Caco-2 (cell line): ENCODE data around the gene HIVEP2. TPM values are rescaled to one million over a fixed set of nuclear protein-coding genes. Genes with fewer than 3 reads are reported as not detected.

Experiments
- BruUV-seq: library from RNA; stranded (reverse); fragments of 400-500 nt; replicated peaks from 2 replicates; lab custom pipeline; 2021; lab: Mats Ljungman, UMichigan
- CTCF ChIA-PET: fragments of 300-600 bp; sonication (Branson Sonifier 250); formaldehyde crosslinking; loops from one replicate; lab custom pipeline; 2022; ENCODE audit warnings: antibody characterized with exemption; lab: Charles Lee
- POLR2A ChIA-PET: fragments of 300-600 bp; sonication (Branson Sonifier 250); formaldehyde crosslinking; loops from one replicate; lab custom pipeline; 2022; ENCODE audit warnings: antibody characterized with exemption; lab: Charles Lee
- DNase-seq, 2 experiments: peaks; one replicate each; pipeline versions ENCODE4 v3.0.0 to v3.0.0-alpha.2; 2020 to 2022
- H3K27me3 ChIP-seq: replicated peaks from 2 replicates; pipeline ENCODE4 v1.6.0; 2011; ENCODE audit warnings: low read length; ENCODE audit not compliant: control insufficient read depth, insufficient read depth
- H3K36me3 ChIP-seq: 2 replicates; pipeline ENCODE4 v1.5.1; 2011; ENCODE audit warnings: low read length; ENCODE audit not compliant: control insufficient read depth, insufficient read depth
- H3K4me1 ChIP-seq: fragments of 250-450 bp; sonication (Bioruptor Pico); 2 replicates; pipeline ENCODE4 v1.5.1; 2020; ENCODE audit warnings: mild to moderate bottlenecking
- H3K4me3 ChIP-seq: 2 replicates; pipeline ENCODE4 v1.5.1; 2011; ENCODE audit warnings: low read depth, mild to moderate bottlenecking, control low read depth, low read length
- H3K9me3 ChIP-seq: fragments of 250-450 bp; sonication (Bioruptor Pico); 2 replicates; pipeline ENCODE4 v1.5.1; 2020; ENCODE audit warnings: mild to moderate bottlenecking, moderate library complexity
- H3K27ac Mint-ChIP-seq: one replicate; pipeline ENCODE4 v1.8.0; 2022; ENCODE audit warnings: mixed read lengths; ENCODE audit not compliant: unreplicated experiment
- H3K27me3 Mint-ChIP-seq: one replicate; pipeline ENCODE4 v1.8.0; 2022; ENCODE audit warnings: mixed read lengths; ENCODE audit not compliant: insufficient read depth, unreplicated experiment
- H3K36me3 Mint-ChIP-seq: one replicate; pipeline ENCODE4 v1.8.0; 2022; ENCODE audit warnings: mild to moderate bottlenecking, mixed read lengths; ENCODE audit not compliant: insufficient read depth, unreplicated experiment
- H3K4me1 Mint-ChIP-seq: one replicate; pipeline ENCODE4 v1.8.0; 2022; ENCODE audit warnings: low read depth, mixed read lengths; ENCODE audit not compliant: unreplicated experiment
- H3K4me3 Mint-ChIP-seq: one replicate; pipeline ENCODE4 v1.8.0; 2022; ENCODE audit warnings: mild to moderate bottlenecking, moderate library complexity, mixed read lengths; ENCODE audit not compliant: unreplicated experiment
- H3K9me3 Mint-ChIP-seq: one replicate; pipeline ENCODE4 v1.8.0; 2022; ENCODE audit warnings: mixed read lengths; ENCODE audit not compliant: unreplicated experiment
- intact Hi-C: fragments of 100-400 bp; cut with micrococcal nuclease; formaldehyde crosslinking; loops from one replicate; pipeline ENCODE4 v1.10.0; 2022; ENCODE audit not compliant: unreplicated experiment
- total RNA-seq: library from RNA; stranded (reverse); gene quantifications from 2 replicates; pipeline ENCODE4 v1.2.3, GENCODE V29; 2022
- TF ChIP-seq, protein P1 (sequence below), 2 experiments: fragments of 200-600 bp in 1 of 2; IDR thresholded peaks; 1 replicate in 1 of 2; 2 replicates in 1 of 2; pipeline versions ENCODE4 v1.5.1 to v1.8.0; 2011 to 2022; ENCODE audit warnings: antibody characterized with exemption in 1 of 2, control low read depth in 1 of 2, inconsistent platforms in 1 of 2, low read depth in 1 of 2, low read length in 1 of 2, mild to moderate bottlenecking in 1 of 2, moderate library complexity in 1 of 2; ENCODE audit not compliant: insufficient read depth in 1 of 2, severe bottlenecking in 1 of 2, unreplicated experiment in 1 of 2

HIVEP2 gene
- total RNA-seq, 1 experiment from 2014 or later: 1.0 TPM

DNA sequence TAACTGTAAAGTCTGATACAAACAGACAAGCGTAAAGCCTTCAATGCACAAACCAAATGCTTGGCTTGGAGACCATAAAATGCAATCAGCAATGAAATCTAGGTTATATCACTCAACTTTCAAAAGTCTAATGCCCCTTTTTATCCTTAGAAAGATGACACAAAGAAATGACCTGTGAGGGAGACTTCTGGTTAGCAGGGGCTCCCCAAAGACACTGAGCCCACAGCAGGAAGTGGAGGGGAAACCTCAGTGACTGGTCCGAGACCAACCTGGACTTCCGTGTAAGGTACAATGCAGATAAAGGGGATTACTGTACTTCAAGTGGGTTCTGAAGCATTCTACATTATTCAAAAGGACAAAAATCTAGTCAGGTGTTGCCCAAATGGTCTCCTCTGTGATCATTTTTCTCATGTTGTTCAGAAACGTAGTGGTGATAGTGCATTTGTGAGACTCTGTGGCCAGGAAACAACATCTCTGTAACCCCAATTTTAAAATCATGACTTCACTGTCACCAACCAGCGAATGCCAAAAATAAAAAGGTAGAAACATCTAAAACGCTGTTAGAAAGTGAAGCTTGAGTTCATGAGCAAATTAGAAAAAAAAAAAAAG lies 88.2 kb downstream of the HIVEP2 start:
- Histone ChIP-seq H3K4me3 (no peak overlapping the region), H3K9me3 (no peaks in the 10 kb centered on the region), H3K36me3 (no peaks in the 10 kb centered on the region), H3K27me3 (no peaks in the 10 kb centered on the region), H3K4me1 (no peaks in the 10 kb centered on the region)
- BruUV-seq: no TSS peak
- Mint-ChIP-seq H3K4me3 (no peak overlapping the region), H3K36me3 (no peaks in the 10 kb centered on the region), H3K27ac (no peak overlapping the region), H3K9me3 (no peaks in the 10 kb centered on the region), H3K4me1 (no peaks in the 10 kb centered on the region), H3K27me3 (peaks cover 5% of the 10 kb centered on the region)
- no peak for DNase-seq
- TF ChIP-seq, protein P1, sequence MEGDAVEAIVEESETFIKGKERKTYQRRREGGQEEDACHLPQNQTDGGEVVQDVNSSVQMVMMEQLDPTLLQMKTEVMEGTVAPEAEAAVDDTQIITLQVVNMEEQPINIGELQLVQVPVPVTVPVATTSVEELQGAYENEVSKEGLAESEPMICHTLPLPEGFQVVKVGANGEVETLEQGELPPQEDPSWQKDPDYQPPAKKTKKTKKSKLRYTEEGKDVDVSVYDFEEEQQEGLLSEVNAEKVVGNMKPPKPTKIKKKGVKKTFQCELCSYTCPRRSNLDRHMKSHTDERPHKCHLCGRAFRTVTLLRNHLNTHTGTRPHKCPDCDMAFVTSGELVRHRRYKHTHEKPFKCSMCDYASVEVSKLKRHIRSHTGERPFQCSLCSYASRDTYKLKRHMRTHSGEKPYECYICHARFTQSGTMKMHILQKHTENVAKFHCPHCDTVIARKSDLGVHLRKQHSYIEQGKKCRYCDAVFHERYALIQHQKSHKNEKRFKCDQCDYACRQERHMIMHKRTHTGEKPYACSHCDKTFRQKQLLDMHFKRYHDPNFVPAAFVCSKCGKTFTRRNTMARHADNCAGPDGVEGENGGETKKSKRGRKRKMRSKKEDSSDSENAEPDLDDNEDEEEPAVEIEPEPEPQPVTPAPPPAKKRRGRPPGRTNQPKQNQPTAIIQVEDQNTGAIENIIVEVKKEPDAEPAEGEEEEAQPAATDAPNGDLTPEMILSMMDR (IDR thresholded peaks at IDR 0.05; ENCODE audit: insufficient read depth in 1 of 2, low read depth in 1 of 2, low read length in 1 of 2, severe bottlenecking in 1 of 2, unreplicated experiment in 1 of 2): no peak
- POLR2A ChIA-PET: no interaction called here
- CTCF ChIA-PET: no interaction called here
- intact Hi-C loops: no loop called here

DNA sequence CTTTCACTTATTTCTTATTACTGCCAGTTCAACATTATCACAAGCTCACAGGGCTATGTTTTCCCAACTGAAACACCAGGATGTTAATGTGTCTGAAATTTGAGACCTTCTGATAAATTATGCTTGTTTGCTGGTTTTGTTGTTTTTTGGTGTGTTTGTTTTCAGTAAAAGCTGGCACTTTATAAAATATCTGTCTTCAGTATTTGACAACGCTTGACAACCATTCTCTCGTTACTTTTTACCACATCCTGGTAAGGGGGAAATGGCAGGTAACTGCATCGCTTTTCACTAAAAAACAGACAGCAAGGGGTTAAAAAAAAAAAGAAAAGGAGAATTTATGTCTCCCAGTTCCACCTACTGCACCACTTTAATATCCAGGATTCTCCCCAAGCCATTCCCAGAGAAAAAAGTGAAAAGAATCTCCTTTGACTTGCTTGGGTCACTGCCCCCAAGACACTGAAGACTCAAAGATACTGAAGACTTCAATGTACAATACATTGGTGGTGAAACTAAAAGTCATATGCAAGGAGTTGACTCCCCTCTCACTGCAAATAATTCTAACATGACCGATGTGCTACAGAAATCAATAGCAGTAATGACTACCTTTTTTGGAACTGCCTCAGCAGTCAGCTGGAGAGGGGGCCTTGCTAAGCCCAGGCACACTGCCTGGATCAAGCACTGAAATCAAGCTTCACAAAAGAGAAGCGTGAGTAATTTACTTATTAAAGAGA lies 88.9 kb downstream of the HIVEP2 start:
- Mint-ChIP-seq H3K9me3 (no peaks in the 10 kb centered on the region), H3K4me3 (no peak overlapping the region), H3K36me3 (no peaks in the 10 kb centered on the region), H3K27ac (no peak overlapping the region), H3K27me3 (peaks cover 5% of the 10 kb centered on the region), H3K4me1 (no peaks in the 10 kb centered on the region)
- DNase-seq: no peak
- Histone ChIP-seq H3K36me3 (no peaks in the 10 kb centered on the region), H3K4me1 (no peaks in the 10 kb centered on the region), H3K9me3 (no peaks in the 10 kb centered on the region), H3K27me3 (no peaks in the 10 kb centered on the region), H3K4me3 (no peak overlapping the region)
- BruUV-seq: no TSS peak
- ChIA-PET CTCF (no interaction called here), POLR2A (no interaction called here)
- TF ChIP-seq, protein P1 (IDR thresholded peaks at IDR 0.05; ENCODE audit: insufficient read depth in 1 of 2, low read depth in 1 of 2, low read length in 1 of 2, severe bottlenecking in 1 of 2, unreplicated experiment in 1 of 2): no peak
- intact Hi-C loops: no loop called here

DNA sequence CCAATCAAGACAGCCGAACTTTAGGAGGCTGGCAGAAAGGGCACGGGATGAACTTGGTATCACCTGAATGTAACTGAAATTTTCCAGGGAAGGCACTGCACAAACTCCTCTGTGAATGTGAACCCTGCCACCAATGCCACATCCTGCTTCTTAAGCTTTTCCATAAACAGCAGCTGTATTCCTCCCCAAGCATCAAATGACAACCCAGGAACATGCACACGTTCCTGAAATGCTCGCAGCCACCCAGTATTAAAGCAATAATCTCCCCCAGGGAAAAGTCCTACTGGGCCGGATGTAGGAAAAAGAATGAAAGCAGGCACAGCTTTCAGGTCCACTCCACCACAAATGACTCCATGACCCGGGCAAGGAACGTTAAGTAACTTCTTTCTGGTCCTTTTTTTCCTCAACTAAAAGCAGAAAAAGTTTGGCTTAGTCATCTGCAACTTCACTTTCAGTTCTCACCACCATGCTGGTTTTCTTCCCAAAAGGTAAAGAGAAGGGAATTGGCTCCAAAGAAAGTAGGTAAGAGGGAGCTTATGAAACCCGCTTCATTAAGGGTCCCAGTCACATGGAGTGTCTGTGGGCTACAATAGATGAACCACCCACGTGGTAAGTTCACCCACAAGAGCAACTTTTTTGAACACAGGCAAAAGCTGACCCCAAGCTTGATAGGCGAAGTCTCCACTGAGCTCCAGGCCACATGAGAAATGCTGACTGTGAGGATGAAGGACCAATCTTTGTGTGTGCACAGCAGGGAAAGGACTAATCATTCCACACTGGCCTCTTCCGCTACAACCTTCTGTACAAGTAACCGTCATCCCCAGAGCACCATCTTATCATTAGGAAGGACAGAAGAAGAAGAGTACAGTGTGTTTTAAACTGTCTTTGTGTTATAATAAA lies 90.1 kb downstream of the HIVEP2 start:
- H3K27me3 ChIP-seq: no peaks in the 10 kb centered on the region
- no peak overlapping the region for H3K4me3 Mint-ChIP-seq
- H3K9me3 Mint-ChIP-seq: no peaks in the 10 kb centered on the region
- no peaks in the 10 kb centered on the region for H3K36me3 Mint-ChIP-seq
- no TSS peak for BruUV-seq
- POLR2A ChIA-PET: no interaction called here
- intact Hi-C loops: no loop called here
- CTCF ChIA-PET: no interaction called here
- no peaks in the 10 kb centered on the region for H3K4me1 ChIP-seq
- no peaks in the 10 kb centered on the region for H3K36me3 ChIP-seq
- no peaks in the 10 kb centered on the region for H3K4me1 Mint-ChIP-seq
- no peak for DNase-seq
- TF ChIP-seq, protein P1 (IDR thresholded peaks at IDR 0.05; ENCODE audit: insufficient read depth in 1 of 2, low read depth in 1 of 2, low read length in 1 of 2, severe bottlenecking in 1 of 2, unreplicated experiment in 1 of 2): no peak
- no peak overlapping the region for H3K27ac Mint-ChIP-seq
- H3K27me3 Mint-ChIP-seq: peaks cover 5% of the 10 kb centered on the region
- no peak overlapping the region for H3K4me3 ChIP-seq
- no peaks in the 10 kb centered on the region for H3K9me3 ChIP-seq
